IMR-90 (cell line): Measurements from ENCODE around the gene PDE4B. TPM values are rescaled to one million over a fixed set of nuclear protein-coding genes. Genes with fewer than 3 reads are reported as not detected.

Experiments used
- ATAC-seq: fragments of 200-7000 bp; cut with Tn5 transposase; 2 replicates; pipeline ENCODE4 v1.9.1; 2020; ENCODE audit warnings: low read depth, mild to moderate bottlenecking, moderate library complexity
- BruUV-seq: library from RNA; stranded (reverse); fragments of 400-500 nt; replicated peaks from 2 replicates; lab custom pipeline; 2021; lab: Mats Ljungman, UMichigan
- CTCF ChIA-PET: fragments of 300-600 bp; formaldehyde crosslinking; extraction: SDS; loops from one replicate; lab custom pipeline; 2021; ENCODE audit warnings: antibody characterized with exemption; lab: Yijun Ruan, JAX
- POLR2A ChIA-PET: fragments of 300-600 bp; sonication (Branson Sonifier 250); formaldehyde crosslinking; loops from one replicate; lab custom pipeline; 2022; ENCODE audit warnings: antibody characterized with exemption; ENCODE audit not compliant: unreplicated experiment; lab: Charles Lee
- DNase-seq: peaks from one replicate; pipeline ENCODE4 v3.0.0; 2013
- H2AFZ ChIP-seq: replicated peaks from 2 replicates; pipeline ENCODE3; 2013; ENCODE audit warnings: low read length, mild to moderate bottlenecking; ENCODE audit not compliant: poor library complexity
- H2AK5ac ChIP-seq: 2 replicates; pipeline ENCODE4 v1.6.1; 2013; ENCODE audit warnings: low read depth, low read length, inconsistent platforms
- H2AK9ac ChIP-seq: replicated peaks from 2 replicates; pipeline ENCODE3; 2013; ENCODE audit warnings: mild to moderate bottlenecking, low read depth, low read length, moderate library complexity; ENCODE audit not compliant: poor library complexity
- H2BK120ac ChIP-seq: 2 replicates; pipeline ENCODE4 v1.6.1; 2013; ENCODE audit warnings: low read depth, low read length, inconsistent platforms
- H2BK15ac ChIP-seq: 3 replicates; pipeline ENCODE4 v1.6.1; 2013; ENCODE audit warnings: low read depth, low read length, inconsistent platforms
- H2BK20ac ChIP-seq: 2 replicates; pipeline ENCODE4 v1.6.1; 2013; ENCODE audit warnings: low read depth, mild to moderate bottlenecking, inconsistent platforms, low read length, moderate library complexity
- H2BK5ac ChIP-seq: 2 replicates; pipeline ENCODE4 v1.6.1; 2013; ENCODE audit warnings: mild to moderate bottlenecking, low read depth, low read length, inconsistent platforms; ENCODE audit not compliant: poor library complexity, severe bottlenecking
- H3K14ac ChIP-seq: replicated peaks from 2 replicates; pipeline ENCODE4 v1.6.1; 2013; ENCODE audit warnings: low read depth, low read length, inconsistent platforms
- H3K18ac ChIP-seq: 2 replicates; pipeline ENCODE4 v1.6.1; 2013; ENCODE audit warnings: low read depth, low read length, control low read depth
- H3K23ac ChIP-seq: 2 replicates; pipeline ENCODE4 v1.6.1; 2013; ENCODE audit warnings: low read depth, low read length, inconsistent platforms
- H3K27ac ChIP-seq: 2 replicates; pipeline ENCODE4 v1.5.1; 2013; ENCODE audit warnings: mild to moderate bottlenecking, control low read depth, low read length; ENCODE audit not compliant: insufficient read depth
- H3K27me3 ChIP-seq: 2 replicates; pipeline ENCODE4 v1.6.1; 2013; ENCODE audit warnings: low read length; ENCODE audit not compliant: control insufficient read depth, insufficient read depth
- H3K36me3 ChIP-seq: 2 replicates; pipeline ENCODE4 v1.6.1; 2013; ENCODE audit warnings: low read length, mixed read lengths; ENCODE audit not compliant: control insufficient read depth, insufficient read depth
- H3K4ac ChIP-seq: 2 replicates; pipeline ENCODE4 v1.6.1; 2013; ENCODE audit warnings: low read depth, low read length, inconsistent platforms
- H3K4me1 ChIP-seq: 2 replicates; pipeline ENCODE4 v1.6.1; 2013; ENCODE audit warnings: low read length, mixed read lengths; ENCODE audit not compliant: control insufficient read depth, insufficient read depth
- H3K4me2 ChIP-seq: 2 replicates; pipeline ENCODE4 v1.6.1; 2013; ENCODE audit warnings: low read depth, mild to moderate bottlenecking, control low read depth, low read length, moderate library complexity
- H3K4me3 ChIP-seq: 2 replicates; pipeline ENCODE4 v1.5.1; 2013; ENCODE audit warnings: low read depth, mild to moderate bottlenecking, control low read depth, low read length, moderate library complexity; ENCODE audit not compliant: insufficient read depth
- H3K56ac ChIP-seq: 2 replicates; pipeline ENCODE4 v1.6.1; 2013; ENCODE audit warnings: low read length, inconsistent platforms; ENCODE audit not compliant: insufficient read depth; ENCODE audit errors: extremely low read depth
- H3K79me1 ChIP-seq, 2 experiments: 2 replicates each; pipeline ENCODE4 v1.6.1; 2013; ENCODE audit warnings: low read length in 2 of 2, inconsistent platforms in 1 of 2, low read depth in 1 of 2
- H3K9ac ChIP-seq: 2 replicates; pipeline ENCODE4 v1.6.1; 2013; ENCODE audit warnings: low read depth, low read length, control low read depth
- H3K9me1 ChIP-seq: 2 replicates; pipeline ENCODE4 v1.6.1; 2013; ENCODE audit warnings: low read length, inconsistent platforms; ENCODE audit not compliant: insufficient read depth
- H3K9me3 ChIP-seq: 2 replicates; pipeline ENCODE4 v1.6.1; 2013; ENCODE audit warnings: low read length; ENCODE audit not compliant: control insufficient read depth, insufficient read depth
- H4K20me1 ChIP-seq: 2 replicates; pipeline ENCODE4 v1.6.1; 2013; ENCODE audit warnings: low read length, inconsistent platforms; ENCODE audit not compliant: insufficient read depth
- H4K5ac ChIP-seq: 2 replicates; pipeline ENCODE4 v1.6.1; 2013; ENCODE audit warnings: mild to moderate bottlenecking, low read depth, low read length, control low read depth
- H4K8ac ChIP-seq, 2 experiments: 2 replicates each; pipeline ENCODE4 v1.6.1; 2013; ENCODE audit warnings: low read depth in 2 of 2, low read length in 2 of 2, control low read depth in 1 of 2, inconsistent platforms in 1 of 2
- H4K91ac ChIP-seq: 2 replicates; pipeline ENCODE4 v1.6.1; 2013; ENCODE audit warnings: low read depth, low read length, inconsistent platforms; ENCODE audit not compliant: insufficient read depth
- CEBPB ChIP-seq: IDR thresholded peaks from 2 replicates; pipeline ENCODE4 v1.6.1; 2012; ENCODE audit warnings: low read depth, low read length, improper control_type of control experiment
- MAFK ChIP-seq: IDR thresholded peaks from 2 replicates; pipeline ENCODE4 v1.6.1; 2012; ENCODE audit warnings: low read depth, low read length, improper control_type of control experiment
- MXI1 ChIP-seq: IDR thresholded peaks from 2 replicates; pipeline ENCODE4 v1.6.1; 2012; ENCODE audit warnings: low read depth, mild to moderate bottlenecking, low read length, moderate library complexity, borderline replicate concordance
- RAD21 ChIP-seq: IDR thresholded peaks from 2 replicates; pipeline ENCODE4 v1.6.1; 2012; ENCODE audit warnings: low read length, improper control_type of control experiment
- RCOR1 ChIP-seq: IDR thresholded peaks from 2 replicates; pipeline ENCODE4 v1.6.1; 2012; ENCODE audit warnings: mild to moderate bottlenecking, low read length, improper control_type of control experiment; ENCODE audit not compliant: insufficient replicate concordance
- USF2 ChIP-seq: fragments of 150-350 bp; IDR thresholded peaks from 2 replicates; pipeline ENCODE4 v1.6.1; 2017; ENCODE audit warnings: mild to moderate bottlenecking, antibody characterized with exemption, low read length, low read depth
- WGBS, 2 experiments: methylation state at CpG; one replicate each; pipeline versions ENCODE4 v1.1.5 to v1.1.7; 2013; ENCODE audit warnings: missing lambda C conversion rate in 2 of 2; ENCODE audit not compliant: insufficient read length in 1 of 2; ENCODE audit errors: extremely low coverage in 2 of 2; 5-methylcytosine and 5-hydroxymethylcytosine counted together
- dilution Hi-C: fragments of 300-500 bp; cut with HindIII; formaldehyde crosslinking; loops from one replicate; pipeline ENCODE4 v1.14.3; 2018; ENCODE audit warnings: low sequenced_read_pairs; ENCODE audit not compliant: unreplicated experiment
- in situ Hi-C: fragments of 300-500 bp; cut with MboI; formaldehyde crosslinking; loops from 3 replicates; pipeline ENCODE4 v1.14.3; 2019; ENCODE audit warnings: low sequenced_read_pairs, inconsistent platforms, mixed read lengths
- intact Hi-C: fragments of 100-400 bp; cut with micrococcal nuclease; formaldehyde crosslinking; loops from 2 replicates; pipeline ENCODE4 v1.10.0; 2022
- polyA plus RNA-seq, 3 experiments: library from polyadenylated mRNA; depleted of rRNA; stranded (reverse); fragments of >200 nt; gene quantifications; 2 replicates each; pipeline ENCODE4 v1.2.3, GENCODE V29; 2012; ENCODE audit warnings: low replicate concordance in 1 of 3
- total RNA-seq: library from RNA; depleted of rRNA; stranded (reverse); fragments of >200 nt; gene quantifications from 2 replicates; pipeline ENCODE4 v1.2.3, GENCODE V29; 2012

Gene PDE4B
- total and polyA plus RNA-seq, 2 of the 4 experiments (the other 2 are of a cell fraction), result 5.8 to 21.3 TPM

GRCh38 chr1:66074147-66074546 is 281.5 kb downstream of the PDE4B start:
- Histone ChIP-seq H3K4me2 (no peak overlapping the region), H3K9ac (no peak overlapping the region), H4K8ac (no peak overlapping the region), H3K4me1 (no peaks in the 10 kb centered on the region), H3K56ac (no peak overlapping the region), H3K36me3 (no peaks in the 10 kb centered on the region), H3K79me1 (no peaks in the 10 kb centered on the region), H4K20me1 (no peaks in the 10 kb centered on the region), H2AK5ac (no peak overlapping the region), H4K5ac (no peak overlapping the region), H3K27me3 (no peaks in the 10 kb centered on the region), H2BK15ac (no peak overlapping the region), H3K27ac (no peak overlapping the region), H2BK120ac (no peak overlapping the region), H3K4ac (no peak overlapping the region), H2BK5ac (no peak overlapping the region), H3K9me3 (no peaks in the 10 kb centered on the region), H4K91ac (no peak overlapping the region), H3K4me3 (no peak overlapping the region), H3K23ac (no peak overlapping the region), H2AK9ac (no peak overlapping the region), H3K9me1 (no peaks in the 10 kb centered on the region), H2BK20ac (no peak overlapping the region), H3K14ac (no peak overlapping the region), H3K18ac (no peak overlapping the region), H2AFZ (no peak overlapping the region)
- ChIA-PET POLR2A (no interaction called here), CTCF (interaction anchor here (0.7 kb wide), 1 partner anchor 11 kb away, joined by 3 read pairs; no protein-coding TSS in a partner anchor)
- WGBS, 2 experiments, result no CpG with 5 or more reads among the region's 2 CpGs
- in situ Hi-C loops, result no loop called here
- DNase-seq (no peak), ATAC-seq (no peak)
- intact Hi-C loops, result no loop called here
- dilution Hi-C loops, result no loop called here
- TF ChIP-seq RAD21 (no peak), RCOR1 (no peak), CEBPB (no peak), USF2 (no peak), MAFK (peak; percentile 97), MXI1 (no peak)
- no TSS peak for BruUV-seq
